GM21381 (cell line): Measurements from ENCODE around the gene KIR3DL3.
"Not testable (repeated sequence)": the region's sequence is repeated elsewhere in the genome, so short reads cannot be mapped to it uniquely, and the experiment has no call there.

Experiments used
- ATAC-seq: cut with Tn5 transposase; IDR thresholded peaks from one replicate; pipeline ENCODE4 v1.9.1; 2021; ENCODE audit warnings: mild to moderate bottlenecking, moderate library complexity; ENCODE audit not compliant: unreplicated experiment

Gene KIR3DL3

GRCh38 chr19:54775830-54776229 lies 51.6 kb downstream of the KIR3DL3 start:
- not testable (repeated sequence) for ATAC-seq

DNA sequence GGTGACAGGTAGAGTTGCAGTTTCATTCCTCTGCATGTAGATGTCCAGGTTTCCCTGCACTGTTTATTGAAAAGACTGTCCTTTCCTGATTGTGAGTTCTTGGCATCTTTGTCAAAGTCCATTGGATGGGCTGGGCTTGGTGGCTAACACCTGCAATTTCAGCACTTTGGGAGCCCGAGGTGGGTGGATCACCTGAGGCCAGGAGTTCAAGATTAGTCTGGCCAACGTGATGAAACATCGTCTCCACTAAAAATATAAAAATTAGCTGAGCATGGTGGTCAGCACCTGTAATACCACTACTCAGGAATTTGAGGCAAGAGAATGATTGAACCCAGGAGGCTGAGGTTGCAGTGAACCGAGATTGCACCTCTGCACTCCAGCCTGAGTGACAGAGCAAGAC lies 53.6 kb downstream of the KIR3DL3 start:
- not testable (repeated sequence) for ATAC-seq

DNA sequence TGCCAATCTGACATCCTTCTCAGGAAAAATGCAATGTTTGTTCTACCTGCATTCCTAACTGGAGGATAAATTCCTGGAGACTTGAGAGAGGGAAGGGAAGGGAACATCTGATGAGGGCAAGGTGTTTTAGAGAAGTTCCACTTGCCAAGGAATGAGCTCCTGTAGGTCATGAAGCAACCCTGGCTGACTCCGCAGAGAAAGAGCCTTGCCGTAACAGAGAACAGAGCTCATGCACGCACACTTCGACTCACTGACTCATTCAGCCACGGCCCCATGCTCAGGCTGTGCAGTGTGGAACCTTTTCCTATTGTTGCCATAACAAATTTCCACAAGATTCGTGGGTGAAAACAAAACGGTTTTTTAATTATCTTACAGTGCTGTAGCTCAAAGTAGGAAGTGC lies 54.7 kb downstream of the KIR3DL3 start:
- not testable (repeated sequence) for ATAC-seq

DNA sequence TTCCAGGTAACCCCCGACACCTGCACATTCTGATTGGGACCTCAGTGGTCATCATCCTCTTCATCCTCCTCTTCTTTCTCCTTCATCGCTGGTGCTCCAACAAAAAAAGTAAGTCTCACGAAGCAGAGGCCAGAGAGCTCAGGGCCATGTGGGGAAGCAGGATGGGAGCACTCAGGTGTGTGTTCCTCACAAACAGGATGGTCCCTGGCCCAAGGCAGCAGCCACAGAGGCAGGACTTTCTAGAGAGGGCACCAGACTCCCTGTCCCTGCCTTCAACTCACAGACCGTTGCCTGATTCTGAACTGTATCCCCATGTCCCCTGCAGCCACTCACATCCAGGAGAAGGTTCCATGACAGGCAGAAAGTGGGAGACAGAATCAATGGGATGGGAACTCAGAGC lies 58.7 kb downstream of the KIR3DL3 start:
- ATAC-seq: not testable (repeated sequence)
